ENCODE results near the gene TUBGCP5.
"Not testable (repeated sequence)": the region's sequence is repeated elsewhere in the genome, so short reads cannot be mapped to it uniquely, and the experiment has no call there.

The TUBGCP5 gene

DNA sequence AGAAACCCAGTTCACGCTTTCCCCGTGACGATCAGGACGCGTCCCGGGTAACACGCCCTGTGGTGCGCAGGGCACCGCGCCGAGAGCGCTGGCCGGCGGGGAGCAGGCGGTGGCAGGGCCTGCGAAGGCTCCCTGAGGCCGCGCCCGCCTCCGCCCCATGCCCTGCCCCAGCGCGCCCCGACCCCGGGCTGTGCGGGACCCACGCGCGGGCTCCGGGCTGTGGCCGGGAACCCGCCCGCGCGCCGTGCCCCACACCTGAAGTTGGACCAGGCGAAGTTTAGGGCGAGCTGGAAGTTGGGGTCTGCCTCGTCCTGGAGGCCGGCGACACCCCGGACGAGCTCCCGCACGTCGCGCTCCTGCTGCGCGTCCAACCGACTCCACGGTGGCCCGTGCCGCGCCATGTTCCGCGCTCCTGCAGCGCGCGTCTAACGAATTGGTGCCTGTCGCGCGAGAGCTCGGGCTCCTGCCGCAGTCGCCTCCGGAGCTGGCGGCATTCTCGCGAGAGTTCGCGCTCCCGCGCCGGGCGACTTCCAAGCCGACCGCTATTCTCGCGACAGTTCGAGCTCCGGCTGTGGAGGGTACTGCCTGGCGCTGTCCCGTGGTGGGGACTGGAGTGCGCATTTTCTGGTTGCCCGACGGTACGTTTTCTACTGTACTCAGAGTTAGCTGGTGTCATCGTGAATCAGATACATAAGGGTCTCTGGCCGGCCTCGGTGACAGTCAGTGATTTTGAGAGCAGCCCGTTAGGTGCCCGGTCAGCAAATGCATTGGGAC is at the start of gene TUBGCP5:
TSS of gene TUBGCP5 (minus strand) at position 427 of the 774 bp plus-strand sequence. CDS start at position 401, 26 bp downstream.
- peak; percentile 97 for DNase-seq

DNA sequence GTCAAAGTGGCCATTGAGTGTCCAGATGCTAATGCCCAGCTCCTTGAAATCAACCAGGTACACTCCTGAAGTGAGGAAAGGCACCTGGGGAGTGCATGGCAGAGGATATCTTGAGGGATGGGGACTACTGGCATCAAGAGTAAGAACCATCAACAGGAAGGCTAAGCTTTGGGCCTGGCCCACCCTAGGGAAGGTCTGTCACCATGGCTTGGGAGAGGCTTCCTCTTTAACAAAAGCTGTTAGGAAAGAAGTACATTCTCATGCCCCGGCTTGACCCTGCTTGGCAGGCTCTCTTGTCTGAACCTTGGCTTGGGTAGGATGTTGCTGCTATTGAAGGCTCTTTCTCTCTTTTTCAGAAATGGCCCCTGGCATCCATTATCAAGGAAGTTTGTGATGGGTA is 43.7 kb upstream of the TUBGCP5 start:
- no peak for DNase-seq

DNA sequence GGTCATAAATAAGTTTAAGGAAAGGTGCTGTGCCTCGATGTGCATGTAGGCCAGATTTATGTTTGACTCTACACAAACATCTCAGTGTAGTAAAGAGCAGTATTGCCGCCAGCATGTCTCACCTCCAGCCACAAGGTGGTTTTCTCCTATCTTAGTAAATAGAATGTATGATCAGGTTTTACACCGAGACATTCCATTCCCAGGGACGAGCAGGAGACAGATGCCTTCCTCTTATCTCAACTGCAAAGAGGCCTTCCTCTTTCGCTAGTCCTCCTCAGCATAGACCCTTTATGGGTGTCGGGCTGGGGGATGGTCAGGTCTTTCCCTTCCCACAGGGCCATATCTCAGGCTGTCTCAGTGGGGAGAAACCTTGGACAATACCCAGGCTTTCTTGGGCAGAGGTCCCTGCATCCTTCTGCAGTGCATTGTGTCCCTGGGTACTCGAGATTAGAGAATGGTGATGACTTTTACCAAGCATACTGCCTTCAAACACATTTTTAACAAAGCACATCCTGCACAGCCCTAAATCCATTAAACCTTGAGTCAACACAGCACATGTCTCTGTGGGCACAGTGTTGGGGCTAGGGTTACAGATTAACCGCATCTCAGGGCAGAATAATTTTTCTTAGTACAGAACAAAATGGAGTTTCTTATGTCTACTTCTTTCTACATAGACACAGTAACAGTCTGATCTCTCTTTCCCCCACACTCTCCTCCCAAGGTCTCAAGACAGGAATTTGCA is 42.8 kb upstream of the TUBGCP5 start:
- DNase-seq: not testable (repeated sequence)

DNA sequence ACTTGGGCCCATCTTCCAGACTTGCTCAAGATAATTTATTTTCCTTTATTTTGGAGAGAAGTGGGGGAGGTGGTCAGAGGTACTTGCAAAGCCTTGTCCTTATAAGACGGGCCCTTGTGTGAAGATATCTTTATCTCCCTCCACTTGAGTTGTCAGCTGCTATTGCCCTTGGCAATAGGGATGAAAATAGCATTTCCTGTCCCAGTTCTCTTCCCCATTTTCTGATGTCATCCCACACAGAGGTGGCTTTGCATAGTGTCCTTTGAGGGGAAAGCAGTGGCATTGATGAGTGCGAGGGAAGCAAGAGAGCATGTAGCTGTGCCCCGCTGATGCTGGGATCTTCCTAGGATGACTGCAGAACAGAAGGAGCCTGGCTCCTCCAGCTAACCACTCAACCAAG is 41.9 kb upstream of the TUBGCP5 start:
- DNase-seq: no peak

DNA sequence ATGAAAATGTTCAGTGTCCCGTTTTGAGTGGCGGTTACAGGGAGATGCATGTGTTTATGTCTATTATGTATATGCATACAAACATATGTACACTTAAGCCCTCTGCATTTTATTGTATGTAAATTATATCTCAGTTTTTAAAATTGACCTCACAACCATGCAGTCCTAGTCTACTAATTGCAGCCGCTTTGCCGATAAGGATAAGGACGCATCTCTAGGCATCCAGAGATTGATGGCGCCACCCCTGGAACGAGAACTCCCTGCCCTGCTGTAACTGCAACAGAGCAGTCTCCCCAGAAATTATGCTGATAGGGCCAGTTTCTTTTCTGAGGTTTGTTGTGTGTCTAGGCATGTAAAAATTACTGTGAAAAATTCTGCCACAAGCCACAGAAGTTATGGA is 40.4 kb upstream of the TUBGCP5 start:
- DNase-seq: no peak

DNA sequence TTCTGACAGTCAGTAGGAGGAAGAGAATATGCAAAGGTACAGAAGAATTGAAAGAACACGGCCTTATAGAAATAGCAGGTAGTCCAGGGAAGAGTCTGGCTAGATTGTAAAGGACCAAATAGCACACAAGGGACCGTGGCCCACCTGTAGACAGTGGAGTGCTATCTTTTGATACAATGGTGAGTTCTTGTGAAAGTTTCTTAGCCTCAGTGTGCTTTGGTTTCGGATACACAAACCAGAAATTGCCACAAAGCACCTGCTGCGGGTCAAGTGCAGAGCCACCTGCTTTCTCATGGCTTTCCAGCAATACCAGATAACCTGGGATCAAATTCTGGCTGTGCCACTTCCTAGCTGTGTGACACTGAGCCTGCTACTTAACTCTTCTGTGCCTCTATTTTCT is 36.6 kb upstream of the TUBGCP5 start:
- no peak for DNase-seq

DNA sequence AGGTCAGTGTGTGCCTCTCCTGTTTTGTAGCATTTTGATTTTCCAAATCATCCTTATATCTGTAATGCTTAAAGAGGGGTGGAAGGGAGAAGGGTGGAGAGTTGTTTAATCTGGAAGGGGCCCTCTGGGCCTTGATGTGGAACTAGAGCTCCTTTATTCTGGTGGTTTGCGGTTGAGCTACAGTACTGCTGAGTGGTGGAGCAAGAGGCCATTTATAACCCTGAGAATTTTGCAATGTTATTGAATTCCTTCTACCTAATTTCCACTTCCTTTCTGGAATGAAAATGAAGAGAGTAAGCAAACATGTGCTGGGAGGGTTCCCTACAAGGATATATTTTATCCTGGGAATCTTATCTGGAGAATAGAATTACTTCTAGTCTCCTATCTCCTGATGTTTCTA is 35.3 kb upstream of the TUBGCP5 start:
- no peak for DNase-seq

DNA sequence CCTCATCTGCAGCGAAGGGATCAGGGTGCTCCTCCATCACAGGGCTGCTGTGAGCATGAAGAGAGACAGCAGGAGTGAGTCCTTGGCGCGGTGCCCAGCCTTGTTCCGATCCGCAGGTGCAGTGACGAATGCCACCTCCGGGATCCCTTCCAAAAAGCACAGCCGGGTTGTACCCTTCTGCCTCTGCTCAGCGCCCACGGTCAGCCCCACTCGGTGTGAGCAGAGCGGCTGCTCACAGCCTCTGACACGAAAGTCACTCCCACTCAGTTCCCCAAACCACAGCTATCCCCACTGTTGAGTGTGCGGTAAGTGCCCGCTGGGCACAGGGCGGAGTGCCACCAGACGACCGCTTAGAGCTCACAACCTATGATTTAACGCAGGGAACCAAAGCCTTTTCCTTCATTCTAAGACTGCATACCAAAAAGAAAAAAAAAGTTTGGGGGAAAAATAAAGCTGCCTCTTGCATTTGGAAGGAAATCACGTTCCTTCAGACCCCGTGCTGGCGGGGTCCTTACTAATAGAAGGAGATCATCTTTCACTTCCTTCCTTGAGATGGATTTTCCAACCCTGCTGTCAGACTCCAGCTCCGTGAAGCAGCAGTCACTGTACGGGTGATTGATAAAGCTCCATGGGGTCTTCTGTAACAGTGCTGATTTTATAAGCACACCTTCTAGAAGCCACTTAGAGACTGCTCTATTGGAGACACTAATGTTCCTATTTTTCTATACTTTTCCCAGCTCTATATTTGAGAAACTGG is 34.7 kb upstream of the TUBGCP5 start:
- DNase-seq: no peak

DNA sequence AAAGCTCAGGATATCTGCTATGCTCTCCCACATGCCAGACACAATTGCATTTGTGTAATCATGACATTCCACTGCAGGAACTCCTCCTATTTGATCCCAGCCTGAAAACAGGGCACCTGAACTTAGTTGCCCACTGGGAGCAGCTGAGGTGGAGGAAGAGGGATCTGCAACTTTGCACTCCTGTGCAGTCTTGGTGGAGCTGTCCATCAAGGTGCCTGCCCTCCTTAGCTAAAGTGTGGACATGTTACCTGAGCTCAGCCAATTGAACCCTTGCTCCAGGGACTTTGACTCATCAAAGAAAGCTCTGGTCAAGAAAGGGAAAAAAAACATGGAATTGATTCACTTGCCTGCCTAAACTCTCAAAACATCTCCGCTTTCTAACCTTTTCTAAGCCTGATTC is 33.3 kb upstream of the TUBGCP5 start:
- no peak for DNase-seq

DNA sequence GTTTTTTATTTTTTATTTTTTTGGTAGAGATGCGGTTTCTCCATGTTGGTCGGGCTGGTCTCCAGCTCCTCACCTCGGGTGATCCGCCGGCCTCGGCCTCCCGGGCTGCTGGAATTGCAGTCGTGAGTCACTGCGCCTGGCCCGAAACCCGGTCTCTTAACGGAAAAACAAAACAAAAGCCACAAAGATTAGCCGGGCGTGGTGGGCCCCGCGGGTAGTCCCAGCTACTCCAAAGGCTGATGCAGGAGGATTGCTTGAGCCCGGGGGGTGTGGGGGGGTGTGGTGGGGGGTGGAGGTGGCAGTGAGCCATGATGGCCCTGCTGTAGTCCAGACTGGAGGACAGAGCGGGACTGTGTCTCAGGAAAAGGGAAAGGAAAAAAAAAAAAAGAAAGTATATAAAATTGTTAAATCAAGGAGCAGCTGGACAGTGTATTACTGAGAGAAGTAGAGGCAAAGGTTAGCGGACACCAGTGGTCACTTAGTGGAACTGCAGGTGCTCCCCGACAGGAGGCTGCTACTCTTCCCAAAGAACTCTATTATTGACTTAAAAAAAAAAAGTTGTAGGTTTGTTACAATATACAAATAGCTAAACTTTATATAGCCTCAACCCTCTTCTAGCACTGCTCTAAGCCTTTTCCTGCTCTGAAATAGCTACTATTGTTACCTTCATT is 30.3 kb upstream of the TUBGCP5 start:
- DNase-seq: no peak

DNA sequence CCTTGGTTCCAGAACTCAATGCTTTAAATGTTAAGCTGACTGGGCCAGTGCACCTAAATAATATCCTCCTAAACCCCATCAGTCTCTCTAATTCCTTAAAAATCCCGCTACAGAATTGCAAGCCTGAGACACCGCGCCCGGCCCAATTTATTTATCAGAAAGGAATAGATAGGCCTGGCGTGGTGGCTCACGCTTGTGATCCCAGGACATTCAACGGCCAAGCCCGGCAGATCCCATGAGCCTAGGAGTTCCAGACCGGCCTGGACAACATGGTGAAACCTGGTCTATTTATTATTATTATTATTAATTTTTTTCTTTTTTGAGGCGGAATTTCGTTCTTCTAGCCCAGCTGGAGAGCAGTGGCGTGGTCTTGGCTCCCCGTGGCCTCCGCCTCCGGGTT is 28.0 kb upstream of the TUBGCP5 start:
- no peak for DNase-seq

DNA sequence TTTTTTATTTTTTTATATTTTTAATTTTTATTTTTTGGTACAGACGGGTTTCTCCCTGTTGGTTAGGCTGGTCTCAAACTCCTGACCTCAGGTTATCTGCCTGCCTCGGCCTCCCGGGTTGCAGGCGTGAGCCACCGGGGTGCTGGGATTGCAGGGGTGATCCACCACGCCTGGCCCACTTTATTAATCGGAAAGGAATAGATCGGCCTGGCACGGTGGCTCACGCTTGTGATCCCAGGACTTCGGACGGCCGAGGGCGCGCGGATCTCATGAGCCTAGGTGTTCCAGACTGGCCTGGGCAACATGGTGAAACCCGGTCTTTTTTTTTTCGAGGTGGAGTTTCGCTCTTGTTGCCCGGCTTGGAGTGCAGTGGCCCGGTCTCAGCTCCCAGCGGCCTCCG is 26.5 kb upstream of the TUBGCP5 start:
- DNase-seq: no peak

DNA sequence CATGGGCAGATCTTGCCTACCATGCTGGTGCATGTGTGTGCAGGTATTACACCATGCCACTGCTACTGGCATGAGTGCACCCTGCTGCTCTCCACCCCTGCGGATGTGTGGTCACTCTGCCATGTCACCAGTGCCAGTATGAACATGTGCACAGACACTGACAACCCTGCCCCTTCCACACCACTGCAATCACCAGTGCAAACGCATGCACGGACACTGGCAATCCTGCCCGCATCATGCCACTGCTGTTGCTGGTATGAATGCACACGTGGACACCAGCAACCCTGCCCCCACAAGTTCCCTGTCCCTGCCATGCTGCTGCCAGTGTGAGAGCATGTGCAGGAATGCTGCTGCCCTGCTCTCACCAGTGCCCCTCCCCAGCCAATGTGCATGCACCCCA is 24.8 kb upstream of the TUBGCP5 start:
- no peak for DNase-seq

DNA sequence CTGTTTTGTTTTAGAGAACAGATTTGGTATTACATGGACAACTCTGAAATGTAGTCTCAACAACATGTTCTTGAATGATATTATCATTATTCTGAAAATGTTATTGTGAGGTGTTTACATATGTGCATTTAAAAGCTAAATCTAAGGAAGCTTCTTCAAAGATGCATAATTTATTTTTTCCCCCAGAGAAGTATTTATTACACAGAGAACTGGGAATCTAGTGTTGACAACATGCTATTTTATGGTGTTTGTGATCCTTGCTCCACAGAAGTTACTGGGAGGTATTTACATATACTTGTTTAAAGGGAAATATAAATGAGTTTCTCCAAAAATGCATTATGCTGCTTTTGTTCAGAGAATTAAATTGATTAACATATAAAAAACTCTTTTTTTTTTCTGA is 18.3 kb upstream of the TUBGCP5 start:
- DNase-seq: no peak

DNA sequence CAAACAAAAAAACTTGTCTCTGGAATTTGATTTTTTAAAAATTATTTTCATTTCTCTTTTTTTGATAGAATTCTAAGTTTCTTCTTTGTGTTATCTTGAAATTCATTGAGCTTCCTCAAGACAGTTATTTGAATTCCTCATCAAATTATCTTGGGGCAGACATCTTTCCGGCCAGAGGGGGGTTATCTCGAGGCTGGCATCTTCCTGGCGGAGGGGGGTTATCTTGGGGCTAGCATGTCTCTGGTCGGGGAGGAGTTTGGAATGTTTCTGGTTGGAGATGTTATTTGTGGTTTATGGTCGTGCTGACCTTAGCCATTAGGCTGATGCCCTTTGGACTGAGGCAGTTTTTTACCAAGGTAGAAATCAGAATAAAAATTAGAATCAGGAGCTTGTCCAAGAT is 15.9 kb upstream of the TUBGCP5 start:
- no peak for DNase-seq

DNA sequence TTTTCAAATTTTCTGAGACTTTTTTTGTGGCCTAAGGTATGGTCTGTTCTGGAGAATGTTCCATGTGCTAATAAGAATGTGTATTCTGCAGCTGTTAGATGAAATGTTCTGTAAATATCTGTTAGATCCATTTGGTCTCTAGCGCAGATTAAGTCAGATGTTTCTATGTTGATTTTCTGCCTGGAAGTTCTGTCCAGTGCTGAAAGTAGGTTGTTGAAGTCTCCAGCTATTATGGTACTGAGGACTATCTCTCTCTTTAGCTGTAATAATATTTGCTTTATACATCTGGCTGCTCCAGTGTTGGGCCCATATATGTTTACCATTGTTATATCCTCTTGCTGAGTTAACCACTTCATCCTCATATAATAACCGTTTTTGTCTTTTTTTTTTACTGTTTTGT is 13.2 kb upstream of the TUBGCP5 start:
- DNase-seq: no peak

DNA sequence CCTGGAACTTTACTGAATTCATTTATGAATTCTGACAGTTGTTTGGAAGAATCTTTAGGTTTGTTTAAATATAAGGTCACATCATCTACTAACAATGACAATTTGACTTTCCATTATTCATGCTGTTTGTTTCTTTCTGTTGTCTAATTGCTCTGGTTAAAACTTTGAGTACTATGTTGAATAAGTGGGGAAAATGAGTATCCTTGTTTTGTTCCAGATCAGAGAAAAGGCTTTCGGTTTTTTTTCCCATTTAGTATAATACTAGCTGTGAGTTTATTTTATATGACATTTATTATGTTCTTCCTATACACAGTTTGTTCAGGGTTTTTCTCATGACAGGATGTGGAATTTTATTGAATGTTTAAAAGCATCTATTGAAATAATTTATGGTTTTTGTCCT is 11.3 kb upstream of the TUBGCP5 start:
- DNase-seq: no peak

DNA sequence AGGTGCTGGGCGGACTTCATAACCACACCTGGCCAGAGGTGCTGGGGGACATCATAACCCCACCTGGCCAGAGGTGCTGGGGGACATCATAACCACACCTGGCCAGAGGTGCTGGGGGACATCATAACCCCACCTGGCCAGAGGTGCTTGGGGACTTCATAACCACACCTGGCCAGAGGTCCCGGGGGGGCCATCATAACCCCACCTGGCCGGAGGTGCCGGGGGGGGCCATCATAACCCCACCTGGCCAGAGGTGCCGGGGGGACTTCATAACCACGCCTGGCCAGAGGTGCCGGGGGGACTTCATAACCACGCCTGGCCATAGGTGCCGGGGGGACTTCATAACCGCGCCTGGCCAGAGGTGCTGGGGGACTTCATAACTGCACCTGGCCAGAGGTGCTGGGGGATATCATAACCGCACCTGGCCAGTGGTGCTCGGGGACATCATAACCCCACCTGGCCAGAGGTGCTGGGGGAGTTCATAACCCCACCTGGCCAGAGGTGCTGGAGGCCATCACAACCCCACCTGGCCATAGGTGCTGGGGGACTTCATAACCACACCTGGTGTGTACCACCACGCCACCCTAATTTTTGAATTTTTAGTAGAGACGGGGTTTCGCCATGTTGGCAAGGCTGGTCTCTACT is 10.7 kb upstream of the TUBGCP5 start:
- no peak for DNase-seq

DNA sequence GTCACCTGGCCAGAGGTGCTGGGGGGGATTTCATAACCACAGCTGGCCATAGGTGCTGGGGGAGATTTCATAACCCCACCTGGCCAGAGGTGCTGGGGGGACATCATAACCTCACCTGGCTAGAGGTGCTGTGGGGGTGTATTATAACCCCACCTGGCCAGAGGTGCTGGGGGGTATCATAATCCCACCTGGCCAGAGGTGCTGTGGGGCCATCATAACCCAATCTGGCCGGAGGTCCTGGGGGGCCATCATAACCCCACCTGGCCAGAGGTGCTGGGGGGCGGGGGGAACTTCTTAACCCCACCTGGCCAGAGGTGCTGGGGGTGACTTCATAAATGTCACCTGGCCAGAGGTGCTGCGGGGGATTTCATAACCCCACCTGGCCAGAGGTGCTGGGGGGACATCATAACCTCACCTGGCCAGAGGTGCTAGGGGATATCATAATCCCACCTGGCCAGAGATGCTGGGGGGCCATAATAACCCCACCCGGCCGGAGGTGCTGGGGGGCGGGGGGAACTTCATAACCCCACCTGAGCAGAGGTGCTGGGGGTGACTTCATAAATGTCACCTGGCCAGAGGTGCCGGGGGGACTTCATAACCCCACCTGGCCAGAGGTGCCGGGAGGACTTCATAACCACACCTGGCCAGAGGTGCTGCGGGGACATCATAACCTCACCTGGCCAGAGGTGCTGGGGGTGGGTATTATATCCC is 9.4 kb upstream of the TUBGCP5 start:
- not testable (repeated sequence) for DNase-seq

DNA sequence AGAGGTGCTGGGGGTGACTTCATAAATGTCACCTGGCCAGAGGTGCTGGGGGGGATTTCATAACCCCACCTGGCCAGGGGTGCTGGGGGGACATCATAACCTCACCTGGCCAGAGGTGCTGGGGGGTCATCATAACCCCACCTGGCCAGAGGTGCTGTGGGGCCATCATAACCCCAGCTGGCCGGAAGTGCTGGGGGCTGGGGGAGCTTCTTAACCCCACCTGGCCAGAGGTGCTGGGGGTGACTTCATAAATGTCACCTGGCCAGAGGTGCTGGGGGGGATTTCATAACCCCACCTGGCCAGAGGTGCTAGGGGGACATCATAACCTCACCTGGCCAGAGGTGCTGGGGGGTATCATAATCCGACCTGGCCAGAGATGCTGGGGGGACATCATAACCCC is 4.6 kb upstream of the TUBGCP5 start:
- DNase-seq: not testable (repeated sequence)

DNA sequence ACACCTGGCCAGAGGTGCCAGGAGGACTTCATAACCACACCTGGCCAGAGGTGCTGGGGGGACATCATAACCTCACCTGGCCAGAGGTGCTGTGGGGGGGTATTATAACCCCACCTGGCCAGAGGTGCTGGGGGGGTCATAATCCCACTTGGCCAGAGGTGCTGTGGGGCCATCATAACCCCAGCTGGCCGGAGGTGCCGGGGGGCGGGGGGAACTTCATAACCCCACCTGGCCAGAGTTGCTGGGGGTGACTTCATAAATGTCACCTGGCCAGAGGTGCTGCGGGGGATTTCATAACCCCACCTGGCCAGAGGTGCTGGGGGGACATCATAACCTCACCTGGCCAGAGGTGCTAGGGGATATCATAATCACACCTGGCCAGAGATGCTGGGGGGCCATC is 4.2 kb upstream of the TUBGCP5 start:
- not testable (repeated sequence) for DNase-seq

DNA sequence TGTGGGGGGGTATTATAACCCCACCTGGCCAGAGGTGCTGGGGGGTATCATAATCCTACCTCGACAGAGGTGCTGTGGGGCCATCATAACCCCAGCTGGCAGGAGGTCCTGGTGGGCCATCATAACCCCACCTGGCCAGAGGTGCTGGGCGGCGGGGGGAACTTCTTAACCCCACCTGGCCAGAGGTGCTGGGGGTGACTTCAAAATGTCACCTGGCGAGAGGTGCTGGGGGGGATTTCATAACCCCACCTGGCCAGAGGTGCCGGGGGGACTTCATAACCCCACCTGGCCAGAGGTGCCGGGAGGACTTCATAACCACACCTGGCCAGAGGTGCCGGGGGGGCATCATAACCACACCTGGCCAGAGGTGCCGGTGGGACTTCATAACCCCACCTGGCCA is 2.4 kb upstream of the TUBGCP5 start:
- DNase-seq: not testable (repeated sequence)

Measured in EL (cell line).